ENCODE measurements around the gene C19orf53. TPM values are rescaled to one million over a fixed set of nuclear protein-coding genes. Genes with fewer than 3 reads are reported as not detected.

The C19orf53 gene
- total and polyA plus RNA-seq, 2 donors (not counting 3 experiments of a cell fraction or from before 2014, with no cell fraction given): 113 to 239 TPM

DNA sequence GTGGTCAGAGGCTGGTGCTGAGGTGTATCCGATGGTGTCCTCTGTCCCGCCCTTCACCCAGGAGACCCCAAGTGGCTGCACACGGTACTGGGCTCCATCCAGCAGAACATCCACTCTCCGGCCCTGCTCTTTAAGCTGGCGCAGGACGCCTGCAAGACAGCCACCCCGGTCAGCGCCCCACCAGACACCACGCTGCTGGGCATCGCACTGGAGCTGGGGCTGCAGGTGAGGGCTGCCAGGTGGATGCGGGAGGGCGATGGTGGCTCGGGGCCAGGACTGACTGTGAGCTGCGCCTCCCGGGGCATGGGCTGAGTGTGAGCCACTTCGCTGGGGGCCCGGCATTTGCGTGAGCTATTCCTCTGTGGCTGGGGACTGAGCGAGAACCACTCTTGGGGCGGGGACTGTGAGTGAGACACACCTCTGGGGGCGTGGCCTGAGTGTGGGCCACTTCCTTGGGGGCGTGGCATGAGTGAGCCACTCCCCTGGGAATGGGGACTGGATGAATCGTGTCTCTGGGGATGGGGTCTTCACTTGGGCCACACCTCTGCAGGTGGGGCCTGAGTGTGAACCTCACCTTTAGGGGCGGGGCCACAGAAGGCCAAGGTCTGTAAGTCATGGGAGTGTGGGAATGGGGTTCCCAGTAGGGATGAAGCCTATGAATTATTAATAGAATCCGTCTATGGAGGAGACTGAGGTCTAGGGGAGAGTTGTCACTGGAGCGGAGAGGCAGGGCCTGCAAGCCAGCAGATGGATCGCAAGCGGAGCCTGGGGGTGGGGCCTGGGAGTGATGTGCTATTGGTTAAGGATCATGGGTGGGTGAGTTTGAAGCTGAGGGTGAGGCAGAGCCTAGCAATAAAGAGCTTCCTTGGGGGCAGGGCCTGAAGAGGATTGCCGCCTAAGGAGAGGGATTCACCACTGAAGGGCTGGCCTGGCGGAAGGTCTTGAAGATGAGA, 51.5 kb downstream of the C19orf53 start:
- H3K36me3 ChIP-seq (ENCODE audit: control insufficient read depth in 2 of 2, extremely low read depth in 1 of 2, insufficient read depth in 2 of 2, low read length in 2 of 2): peaks cover 0 to 31% of the 10 kb centered on the region in 2 experiments
- FAIRE-seq: no peak
- no peak for TF ChIP-seq CTCF (IDR thresholded peaks at IDR 0.05; ENCODE audit: extremely low read depth in 1 of 2, insufficient read depth in 1 of 2, low read depth in 1 of 2, low read length in 2 of 2)
- TF ChIP-seq MAX (IDR thresholded peaks at IDR 0.05; ENCODE audit: insufficient read depth, insufficient read length): no peak
- TF ChIP-seq JUN (IDR thresholded peaks at IDR 0.05; ENCODE audit: borderline replicate concordance, insufficient read depth, insufficient read length, low read depth): no peak
- no peak for TF ChIP-seq MYC (IDR thresholded peaks at IDR 0.05; ENCODE audit: low read depth, low read length)
- TF ChIP-seq FOS (IDR thresholded peaks at IDR 0.05; ENCODE audit: borderline replicate concordance, insufficient read depth, low read length): no peak
- TF ChIP-seq POLR2A (IDR thresholded peaks at IDR 0.05; ENCODE audit: low read depth, low read length): no peak
- TF ChIP-seq POLR2AphosphoS5 (IDR thresholded peaks at IDR 0.05; ENCODE audit: insufficient read depth, low read depth, low read length): no peak
- TF ChIP-seq GATA2 (IDR thresholded peaks at IDR 0.05; ENCODE audit: insufficient read depth, insufficient read length, low read depth, low read length): no peak

More for the DNA sequence above, 51.5 kb downstream of the C19orf53 start:
- Histone ChIP-seq H3K27me3 (ENCODE audit: control insufficient read depth in 2 of 2, insufficient read depth in 2 of 2, low read length in 2 of 2) (no peaks in the 10 kb centered on the region), H3K4me1 (ENCODE audit: control insufficient read depth, extremely low read depth, insufficient read depth, low read length) (no peaks in the 10 kb centered on the region), H4K20me1 (replicated peaks; ENCODE audit: control insufficient read depth, extremely low read depth, insufficient read depth, low read length) (no peaks in the 10 kb centered on the region), H3K9ac (replicated peaks; ENCODE audit: extremely low read depth, insufficient read depth, low read length) (no peak overlapping the region), H3K9me3 (replicated peaks; ENCODE audit: control insufficient read depth, insufficient read depth, low read length) (no peaks in the 10 kb centered on the region), H3K4me2 (ENCODE audit: insufficient read depth, low read length) (no peak overlapping the region), H3K79me2 (ENCODE audit: control insufficient read depth, insufficient read depth, low read length) (no peaks in the 10 kb centered on the region), H3K4me3 (replicated peaks in 1 of 3; ENCODE audit: insufficient read depth in 1 of 3, low read depth in 1 of 3, low read length in 3 of 3) (no peak overlapping the region), H3K27ac (ENCODE audit: insufficient read depth, low read depth, low read length) (no peak overlapping the region), H3K9me1 (replicated peaks; ENCODE audit: control insufficient read depth, extremely low read depth, insufficient read depth, low read length) (no peaks in the 10 kb centered on the region), H2AFZ (ENCODE audit: low read depth, low read length) (no peak overlapping the region)
- CTCF ChIA-PET: interaction anchor here (1.2 to 1.4 kb wide), 2 partner anchors 36 to 41 kb away, joined by 7 to 8 read pairs; no protein-coding TSS in a partner anchor
- BruUV-seq (replicated peaks): no TSS peak
- no peak for DNase-seq (ENCODE audit: low read depth, low spot score)
- intact Hi-C loops (cut with micrococcal nuclease): no loop called here
- dilution Hi-C loops (cut with MboI; ENCODE audit: extremely low pct_ligation_motif_present, low sequenced_read_pairs): no loop called here
- POLR2A ChIA-PET: interaction anchor here (0.6 kb wide), 1 partner anchor 33 kb away, joined by 8 read pairs; no protein-coding TSS in a partner anchor
